Prostate gland (tissue), 2 donors: ENCODE results near the gene SCAMP2. TPM values are rescaled to one million over a fixed set of nuclear protein-coding genes. Genes with fewer than 3 reads are reported as not detected.

ENCODE experiments used
- DNase-seq: peaks from one replicate; pipeline ENCODE4 v3.0.0-alpha.2; 2019; ENCODE audit warnings: low spot score
- H3K27ac ChIP-seq, 2 donors: fragments of 200-600 bp; sonication (generic); 2 replicates each; pipeline ENCODE4 v1.5.1; 2017 to 2019
- H3K27me3 ChIP-seq: fragments of 200-600 bp; sonication (generic); replicated peaks from 2 replicates; pipeline ENCODE4 v1.5.1; 2019; ENCODE audit not compliant: insufficient read depth
- H3K36me3 ChIP-seq, 2 donors: fragments of 200-600 bp; sonication (generic); 1 replicate in 1 of 2; 2 replicates in 1 of 2; pipeline versions ENCODE4 v1.5.1 to v1.8.1; 2017 to 2019
- H3K4me1 ChIP-seq: fragments of 200-600 bp; sonication (generic); replicated peaks from 2 replicates; pipeline ENCODE4 v1.5.1; 2019
- H3K4me3 ChIP-seq, 2 donors: fragments of 200-600 bp; sonication (generic); 2 replicates each; pipeline ENCODE4 v1.5.1; 2017 to 2019
- H3K9me3 ChIP-seq: fragments of 200-600 bp; sonication (generic); 2 replicates; pipeline ENCODE4 v1.5.1; 2017
- POLR2A ChIP-seq: fragments of 450-650 bp; IDR thresholded peaks from one replicate; pipeline ENCODE4 v1.6.1; 2016; ENCODE audit warnings: antibody characterized with exemption, mild to moderate bottlenecking
- POLR2AphosphoS5 ChIP-seq: sonication (generic); formaldehyde crosslinking; IDR thresholded peaks from one replicate; pipeline ENCODE4 v1.6.1; 2017; ENCODE audit warnings: antibody characterized with exemption
- WGBS: methylation state at CpG from one replicate; pipeline ENCODE4 v1.1.5; 2018; 5-methylcytosine and 5-hydroxymethylcytosine counted together
- intact Hi-C: fragments of 100-400 bp; cut with DNase I; formaldehyde crosslinking; loops from one replicate; pipeline ENCODE4 v1.14.2; 2022
- total RNA-seq, 2 donors: library from RNA; depleted of rRNA; stranded (reverse); fragments of >200 nt; gene quantifications; one replicate each; pipeline ENCODE4 v1.1.0, GENCODE V29; 2016
- TF ChIP-seq, protein P1 (sequence below), 4 experiments: fragments of 200-600 bp in 2 of 4; fragments of 450-650 bp in 2 of 4; sonication (generic) in 2 of 4; IDR thresholded peaks; 1 replicate in 3 of 4; 2 replicates in 1 of 4; pipeline ENCODE4 v1.5.1; 2016 to 2019; ENCODE audit warnings: antibody characterized with exemption in 4 of 4, mild to moderate bottlenecking in 2 of 4, moderate library complexity in 2 of 4

SCAMP2 gene
- total RNA-seq, 2 donors from 2014 or later, result 101 to 103 TPM

DNA sequence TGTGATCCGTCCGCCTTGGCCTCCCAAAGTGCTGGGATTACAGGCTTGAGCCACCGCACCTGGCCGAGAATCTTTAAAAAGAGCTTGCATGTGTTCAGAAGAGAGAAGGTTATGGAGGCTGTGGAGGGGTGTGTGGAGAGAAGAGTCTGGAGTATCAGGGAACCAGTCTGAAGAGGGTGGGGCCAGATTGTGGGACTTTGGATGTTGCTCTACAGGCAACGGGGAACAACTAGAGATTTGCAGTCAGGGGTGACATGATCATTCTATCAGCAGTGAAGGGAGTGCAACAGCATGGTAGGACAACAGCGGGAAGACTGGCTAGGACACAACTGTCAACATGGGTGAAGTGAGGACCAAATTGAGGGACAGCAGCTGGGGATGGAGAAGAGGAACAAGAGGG is 8.9 kb downstream of the SCAMP2 start:
- peaks cover 14% of the 10 kb centered on the region for H3K4me1 ChIP-seq
- 92% methylated on average over 6 of the region's 6 CpGs for WGBS
- TF ChIP-seq, protein P1, sequence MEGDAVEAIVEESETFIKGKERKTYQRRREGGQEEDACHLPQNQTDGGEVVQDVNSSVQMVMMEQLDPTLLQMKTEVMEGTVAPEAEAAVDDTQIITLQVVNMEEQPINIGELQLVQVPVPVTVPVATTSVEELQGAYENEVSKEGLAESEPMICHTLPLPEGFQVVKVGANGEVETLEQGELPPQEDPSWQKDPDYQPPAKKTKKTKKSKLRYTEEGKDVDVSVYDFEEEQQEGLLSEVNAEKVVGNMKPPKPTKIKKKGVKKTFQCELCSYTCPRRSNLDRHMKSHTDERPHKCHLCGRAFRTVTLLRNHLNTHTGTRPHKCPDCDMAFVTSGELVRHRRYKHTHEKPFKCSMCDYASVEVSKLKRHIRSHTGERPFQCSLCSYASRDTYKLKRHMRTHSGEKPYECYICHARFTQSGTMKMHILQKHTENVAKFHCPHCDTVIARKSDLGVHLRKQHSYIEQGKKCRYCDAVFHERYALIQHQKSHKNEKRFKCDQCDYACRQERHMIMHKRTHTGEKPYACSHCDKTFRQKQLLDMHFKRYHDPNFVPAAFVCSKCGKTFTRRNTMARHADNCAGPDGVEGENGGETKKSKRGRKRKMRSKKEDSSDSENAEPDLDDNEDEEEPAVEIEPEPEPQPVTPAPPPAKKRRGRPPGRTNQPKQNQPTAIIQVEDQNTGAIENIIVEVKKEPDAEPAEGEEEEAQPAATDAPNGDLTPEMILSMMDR (IDR thresholded peaks at IDR 0.05), result no peak
- TF ChIP-seq POLR2AphosphoS5 (no peak), POLR2A (no peak)
- no peak overlapping the region for H3K4me3 ChIP-seq
- intact Hi-C loops, result no loop called here
- no peak overlapping the region for H3K27ac ChIP-seq
- no peak for DNase-seq
- no peaks in the 10 kb centered on the region for H3K9me3 ChIP-seq
- no peaks in the 10 kb centered on the region for H3K27me3 ChIP-seq
- no peaks in the 10 kb centered on the region for H3K36me3 ChIP-seq

GRCh38 chr15:74863239-74864056 is 9.7 kb downstream of the SCAMP2 start:
- WGBS, result 83% methylated on average over 11 of the region's 11 CpGs
- Histone ChIP-seq H3K27ac (no peak overlapping the region), H3K4me1 (peaks cover 8% of the 10 kb centered on the region), H3K36me3 (no peaks in the 10 kb centered on the region), H3K4me3 (no peak overlapping the region), H3K9me3 (no peaks in the 10 kb centered on the region), H3K27me3 (no peaks in the 10 kb centered on the region)
- TF ChIP-seq POLR2A, result no peak
- TF ChIP-seq POLR2AphosphoS5, result no peak
- TF ChIP-seq, protein P1 (IDR thresholded peaks at IDR 0.05), result no peak
- no peak for DNase-seq
- intact Hi-C loops, result no loop called here

- Histone ChIP-seq H3K36me3 (peaks cover 0 to 1% of the 10 kb centered on the region in 2 donors), H3K4me1 (peaks cover 8% of the 10 kb centered on the region), H3K4me3 (no peak overlapping the region), H3K27me3 (no peaks in the 10 kb centered on the region), H3K9me3 (no peaks in the 10 kb centered on the region), H3K27ac (no peak overlapping the region)
- intact Hi-C loops, result no loop called here
- no peak for DNase-seq
- TF ChIP-seq POLR2AphosphoS5, result no peak
- TF ChIP-seq, protein P1 (IDR thresholded peaks at IDR 0.05), result no peak
- no peak for TF ChIP-seq POLR2A
- 79% methylated on average over 4 of the region's 4 CpGs for WGBS
Measured at GRCh38 chr15:74858369-74858740, 14.8 kb downstream of the SCAMP2 start.

GRCh38 chr15:74857671-74858368 is 15.3 kb downstream of the SCAMP2 start:
- Histone ChIP-seq H3K9me3 (no peaks in the 10 kb centered on the region), H3K27ac (no peak overlapping the region)
- TF ChIP-seq, protein P1 (IDR thresholded peaks at IDR 0.05), result no peak
- TF ChIP-seq POLR2A, result no peak
- no peak for TF ChIP-seq POLR2AphosphoS5

More at GRCh38 chr15:74857671-74858368, 15.3 kb downstream of the SCAMP2 start:
- Histone ChIP-seq H3K4me3 (no peak overlapping the region), H3K27me3 (no peaks in the 10 kb centered on the region), H3K36me3 (peaks cover 0 to 6% of the 10 kb centered on the region in 2 donors), H3K4me1 (peaks cover 8% of the 10 kb centered on the region)
- DNase-seq, result no peak
- intact Hi-C loops, result no loop called here
- 36% methylated on average over 9 of the region's 9 CpGs for WGBS
